Glutamatergic neuron (in vitro differentiated cells): ENCODE data around the gene KRTAP1-4. TPM values are rescaled to one million over a fixed set of nuclear protein-coding genes. Genes with fewer than 3 reads are reported as not detected.
"Not testable (repeated sequence)": the region's sequence is repeated elsewhere in the genome, so short reads cannot be mapped to it uniquely, and the experiment has no call there.

Experiments used
- DNase-seq: peaks from one replicate; pipeline ENCODE4 v3.0.0; 2022
- H3K27ac Mint-ChIP-seq: one replicate; pipeline ENCODE4 v1.8.0; 2020; ENCODE audit warnings: mild to moderate bottlenecking, mixed read lengths, inconsistent platforms; ENCODE audit not compliant: unreplicated experiment
- H3K27me3 Mint-ChIP-seq: one replicate; pipeline ENCODE4 v1.8.0; 2020; ENCODE audit warnings: mild to moderate bottlenecking, moderate library complexity, mixed read lengths, inconsistent platforms; ENCODE audit not compliant: unreplicated experiment
- H3K36me3 Mint-ChIP-seq: one replicate; pipeline ENCODE4 v1.8.0; 2020; ENCODE audit warnings: mild to moderate bottlenecking, mixed read lengths, inconsistent platforms; ENCODE audit not compliant: unreplicated experiment
- H3K4me1 Mint-ChIP-seq: one replicate; pipeline ENCODE4 v1.8.0; 2020; ENCODE audit warnings: mild to moderate bottlenecking, low read depth, mixed read lengths, inconsistent platforms; ENCODE audit not compliant: unreplicated experiment
- H3K4me3 Mint-ChIP-seq: one replicate; pipeline ENCODE4 v1.8.0; 2020; ENCODE audit warnings: mild to moderate bottlenecking, mixed read lengths, inconsistent platforms; ENCODE audit not compliant: unreplicated experiment
- H3K9me3 Mint-ChIP-seq: one replicate; pipeline ENCODE4 v1.8.0; 2020; ENCODE audit warnings: mild to moderate bottlenecking, moderate library complexity, mixed read lengths, inconsistent platforms; ENCODE audit not compliant: unreplicated experiment
- total RNA-seq: library from RNA; stranded (reverse); fragmentation: NEBNext Ultra II Directional; extraction: Animal tissue kit (Norgen Biotek cat#: 25700); gene quantifications from one replicate; pipeline ENCODE4 v1.2.1, GENCODE V29; 2021; ENCODE audit not compliant: unreplicated experiment
- TF ChIP-seq, protein P1 (sequence below): fragments of 200-600 bp; sonication (generic); IDR thresholded peaks from one replicate; pipeline ENCODE4 v1.5.0; 2021; ENCODE audit not compliant: partially characterized antibody, unreplicated experiment

KRTAP1-4 gene
- total RNA-seq, 1 donor from 2014 or later, result not detected

DNA sequence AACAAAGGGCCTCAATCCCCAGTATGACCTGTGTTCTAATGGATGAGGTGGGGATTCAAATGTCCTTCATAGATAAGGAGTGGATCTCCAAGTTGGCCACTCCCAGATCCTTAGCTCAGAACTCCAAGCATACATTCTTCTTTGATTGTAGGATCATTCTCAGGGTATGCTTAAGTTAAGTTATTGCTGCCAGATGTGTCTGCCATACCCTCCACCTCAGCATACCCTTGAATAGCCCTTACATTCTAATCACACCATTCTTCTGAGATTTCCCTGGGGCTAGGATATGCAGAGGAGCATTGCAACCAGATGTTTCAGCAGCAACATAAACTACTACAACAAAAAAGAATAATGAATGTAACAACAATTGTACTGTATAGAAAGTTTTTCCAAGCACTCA, 37.3 kb upstream of the KRTAP1-4 start:
- DNase-seq, result no peak
- Mint-ChIP-seq H3K4me3 (no peak overlapping the region), H3K36me3 (peaks cover 11% of the 10 kb centered on the region), H3K27me3 (peaks cover 7% of the 10 kb centered on the region), H3K9me3 (peaks cover 9% of the 10 kb centered on the region), H3K27ac (no peak overlapping the region), H3K4me1 (peaks cover 5% of the 10 kb centered on the region)
- TF ChIP-seq, protein P1, sequence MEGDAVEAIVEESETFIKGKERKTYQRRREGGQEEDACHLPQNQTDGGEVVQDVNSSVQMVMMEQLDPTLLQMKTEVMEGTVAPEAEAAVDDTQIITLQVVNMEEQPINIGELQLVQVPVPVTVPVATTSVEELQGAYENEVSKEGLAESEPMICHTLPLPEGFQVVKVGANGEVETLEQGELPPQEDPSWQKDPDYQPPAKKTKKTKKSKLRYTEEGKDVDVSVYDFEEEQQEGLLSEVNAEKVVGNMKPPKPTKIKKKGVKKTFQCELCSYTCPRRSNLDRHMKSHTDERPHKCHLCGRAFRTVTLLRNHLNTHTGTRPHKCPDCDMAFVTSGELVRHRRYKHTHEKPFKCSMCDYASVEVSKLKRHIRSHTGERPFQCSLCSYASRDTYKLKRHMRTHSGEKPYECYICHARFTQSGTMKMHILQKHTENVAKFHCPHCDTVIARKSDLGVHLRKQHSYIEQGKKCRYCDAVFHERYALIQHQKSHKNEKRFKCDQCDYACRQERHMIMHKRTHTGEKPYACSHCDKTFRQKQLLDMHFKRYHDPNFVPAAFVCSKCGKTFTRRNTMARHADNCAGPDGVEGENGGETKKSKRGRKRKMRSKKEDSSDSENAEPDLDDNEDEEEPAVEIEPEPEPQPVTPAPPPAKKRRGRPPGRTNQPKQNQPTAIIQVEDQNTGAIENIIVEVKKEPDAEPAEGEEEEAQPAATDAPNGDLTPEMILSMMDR, result no peak

DNA sequence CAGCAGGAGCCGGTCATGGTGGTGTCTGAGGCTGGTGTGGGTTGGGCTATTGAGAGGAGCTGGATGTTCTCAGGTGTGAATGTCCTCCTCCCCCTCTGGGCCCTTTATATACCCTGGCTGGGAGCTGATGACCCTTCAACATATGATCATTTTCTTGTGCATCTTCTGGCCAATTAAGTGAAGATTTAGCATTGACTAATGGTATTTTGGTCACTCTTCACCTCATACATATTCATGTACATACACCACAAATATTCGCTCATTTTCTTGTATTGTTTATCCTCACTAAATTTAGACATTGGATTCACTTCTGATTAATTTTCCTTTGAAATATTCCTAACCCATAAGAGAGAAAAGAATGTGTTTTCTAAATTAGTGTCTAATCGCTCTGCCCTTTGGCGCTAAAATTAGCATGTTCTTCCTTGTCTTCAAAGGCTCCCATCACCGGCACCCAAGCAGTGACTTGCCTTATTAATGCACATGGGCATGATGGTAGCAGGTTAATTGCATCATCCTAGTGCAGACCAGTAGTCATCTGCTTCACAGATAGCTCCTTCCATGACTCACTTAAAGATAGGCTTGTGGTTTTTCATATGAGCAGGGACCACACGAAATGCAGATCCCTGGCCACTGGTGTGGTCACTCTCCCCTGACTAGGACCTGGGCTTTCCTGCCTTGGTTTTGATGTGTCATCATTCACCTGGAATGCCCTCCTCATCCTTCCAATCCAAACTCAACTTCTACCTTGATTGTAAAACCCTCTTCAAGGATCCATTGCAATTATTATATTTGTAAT, 36.0 kb upstream of the KRTAP1-4 start, which contains the start of gene KRTAP2-4:
Gene KRTAP2-4, minus strand, starts transcription at position 51 of the 796 bp plus-strand sequence. Its CDS starts 34 bp downstream, at position 17.
- Mint-ChIP-seq H3K9me3 (peaks cover 2% of the 10 kb centered on the region), H3K36me3 (peaks cover 5% of the 10 kb centered on the region), H3K27ac (no peak within 1 kb of the TSS), H3K27me3 (no peaks in the 10 kb centered on the region), H3K4me3 (no peak within 1 kb of the TSS), H3K4me1 (peaks cover 5% of the 10 kb centered on the region)
- no peak for DNase-seq
- TF ChIP-seq, protein P1, result no peak

DNA sequence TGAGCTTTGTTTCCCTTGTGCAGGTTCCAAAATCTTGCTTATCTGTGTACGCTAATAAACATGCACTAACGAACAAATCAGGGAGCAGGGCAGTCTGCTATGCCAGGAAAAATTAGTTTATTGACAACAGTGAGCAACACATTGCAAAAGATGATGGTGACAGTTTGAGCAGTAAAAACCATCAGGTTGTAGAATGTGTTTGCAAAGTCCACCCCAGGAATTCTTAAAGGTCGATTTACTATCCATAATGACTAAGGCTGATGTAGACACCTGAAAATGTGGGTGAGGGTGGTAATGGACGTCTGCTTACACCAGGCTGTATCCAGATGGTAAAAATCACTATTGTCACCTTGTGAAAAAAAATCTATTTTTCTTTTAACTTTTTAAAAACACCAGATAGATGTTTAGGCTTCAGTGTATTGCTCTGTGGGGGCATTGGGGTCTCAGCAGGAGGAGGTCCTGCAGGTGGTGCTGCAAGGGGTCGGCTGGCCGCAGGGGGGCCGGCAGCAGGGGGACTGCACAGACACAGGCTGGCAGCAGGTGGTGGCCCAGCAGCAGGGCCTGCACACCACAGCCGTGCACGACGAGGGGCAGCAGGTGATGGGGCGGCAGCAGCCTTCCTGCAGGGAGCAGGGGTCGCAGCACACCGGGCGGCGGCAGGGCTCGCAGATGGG, 35.2 kb upstream of the KRTAP1-4 start:
- DNase-seq, H3K4me3 Mint-ChIP-seq, H3K36me3 Mint-ChIP-seq, H3K9me3 Mint-ChIP-seq, H3K4me1 Mint-ChIP-seq, H3K27ac Mint-ChIP-seq, H3K27me3 Mint-ChIP-seq: not testable (repeated sequence)

DNA sequence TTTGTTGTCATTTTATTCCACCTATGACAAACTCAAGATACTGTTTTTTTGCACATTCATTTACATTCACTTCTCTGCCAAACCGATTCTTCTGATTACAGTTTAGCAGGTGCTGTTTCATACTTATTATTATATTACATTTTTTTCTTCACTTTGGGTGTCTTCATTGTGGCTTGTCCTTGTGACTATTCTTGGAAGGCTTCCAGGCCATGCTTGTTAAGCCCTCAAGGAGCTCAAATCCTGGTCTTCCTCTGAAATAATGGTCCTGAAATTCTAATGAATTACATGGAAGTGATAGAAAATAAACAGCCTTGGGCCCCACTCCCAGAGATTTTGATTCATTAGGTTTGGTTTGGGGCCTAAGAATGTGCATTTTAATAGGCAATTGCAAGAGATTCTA, 34.3 kb upstream of the KRTAP1-4 start:
- peaks cover 5% of the 10 kb centered on the region for H3K36me3 Mint-ChIP-seq
- no peak for DNase-seq
- H3K27me3 Mint-ChIP-seq, result no peaks in the 10 kb centered on the region
- H3K4me3 Mint-ChIP-seq, result no peak overlapping the region
- TF ChIP-seq, protein P1, result no peak
- H3K4me1 Mint-ChIP-seq, result no peaks in the 10 kb centered on the region
- H3K27ac Mint-ChIP-seq, result no peak overlapping the region
- H3K9me3 Mint-ChIP-seq, result peaks cover 2% of the 10 kb centered on the region

DNA sequence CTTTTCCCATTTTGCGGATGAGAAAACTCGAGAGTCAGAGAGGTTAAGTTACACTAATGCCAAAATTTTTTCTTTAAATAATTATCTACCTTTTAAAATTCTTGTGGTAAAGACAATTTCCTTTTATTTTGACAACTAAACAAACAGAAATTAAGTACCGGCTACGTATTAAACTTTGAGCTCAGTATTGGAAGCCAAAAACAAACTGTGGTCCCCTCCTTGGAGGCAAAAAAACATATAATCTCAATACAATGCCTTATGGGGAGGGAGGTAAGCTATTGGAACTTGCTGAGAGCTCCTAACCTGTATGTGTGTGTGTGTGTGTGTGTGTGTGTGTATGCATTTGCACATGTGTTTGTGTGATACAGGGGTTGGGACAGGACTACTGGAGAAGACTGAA, 33.5 kb upstream of the KRTAP1-4 start:
- no peak overlapping the region for H3K4me3 Mint-ChIP-seq
- no peak for DNase-seq
- TF ChIP-seq, protein P1, result no peak
- H3K9me3 Mint-ChIP-seq, result peaks cover 2% of the 10 kb centered on the region
- H3K27ac Mint-ChIP-seq, result no peak overlapping the region
- H3K27me3 Mint-ChIP-seq, result no peaks in the 10 kb centered on the region
- H3K36me3 Mint-ChIP-seq, result peaks cover 5% of the 10 kb centered on the region
- no peaks in the 10 kb centered on the region for H3K4me1 Mint-ChIP-seq
